Measurements from ENCODE around the gene PRDM16.

Gene PRDM16

DNA sequence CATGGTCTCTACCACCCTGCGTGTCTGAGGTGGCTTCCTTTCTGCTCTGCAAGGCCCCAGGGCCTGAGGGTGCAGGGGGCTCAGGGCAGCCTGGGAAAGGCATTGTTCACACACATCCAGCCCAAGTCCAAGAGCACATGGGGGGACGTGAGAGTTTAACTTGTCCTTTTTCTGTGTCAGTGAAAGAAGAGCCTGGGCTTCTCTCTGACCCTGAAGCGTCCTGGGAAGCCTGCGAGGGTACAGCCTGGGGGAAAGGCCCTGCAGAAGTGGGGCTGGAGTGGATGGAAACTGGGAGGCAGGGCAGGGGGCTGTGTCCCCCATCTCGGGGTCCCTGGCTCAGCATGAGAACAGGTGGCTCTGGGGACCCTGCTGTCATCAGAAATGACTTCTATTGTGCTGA is 181.6 kb downstream of the PRDM16 start:
- DNase-seq = no peak

DNA sequence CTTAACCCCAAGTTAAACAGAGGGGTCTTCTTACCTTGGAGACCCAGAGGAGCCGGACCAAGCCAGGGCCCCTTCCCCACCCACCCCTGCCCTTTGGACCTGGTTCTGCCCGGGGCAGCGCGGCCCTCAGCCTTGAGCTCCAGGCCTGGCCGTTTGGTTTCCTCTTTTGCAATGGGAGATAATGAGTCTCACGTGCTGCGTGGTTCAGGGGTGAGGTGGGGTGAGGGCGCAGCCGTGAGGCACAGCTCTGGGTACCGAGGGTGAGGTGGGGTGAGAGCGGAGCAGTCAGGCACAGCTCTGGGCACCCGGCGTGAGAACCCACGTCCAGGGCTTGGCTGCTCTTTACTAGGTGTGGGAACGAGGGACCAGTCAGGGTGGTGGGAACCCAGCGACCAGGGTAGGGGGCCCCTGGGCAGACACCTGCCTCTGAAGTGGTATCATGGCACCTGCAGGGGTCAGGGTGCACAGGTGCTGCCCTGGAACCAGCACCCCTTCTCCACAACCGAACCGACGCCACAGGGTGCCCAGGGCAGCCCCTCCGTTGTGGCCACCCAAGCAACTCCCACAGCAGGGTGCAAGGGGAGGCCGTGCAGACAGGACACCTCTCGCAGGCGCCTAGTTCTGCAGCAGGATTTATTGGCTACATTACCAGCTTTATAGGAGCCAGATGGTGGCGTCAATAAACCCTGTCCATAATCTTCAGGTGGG is 182.2 kb downstream of the PRDM16 start:
- DNase-seq = no peak

DNA sequence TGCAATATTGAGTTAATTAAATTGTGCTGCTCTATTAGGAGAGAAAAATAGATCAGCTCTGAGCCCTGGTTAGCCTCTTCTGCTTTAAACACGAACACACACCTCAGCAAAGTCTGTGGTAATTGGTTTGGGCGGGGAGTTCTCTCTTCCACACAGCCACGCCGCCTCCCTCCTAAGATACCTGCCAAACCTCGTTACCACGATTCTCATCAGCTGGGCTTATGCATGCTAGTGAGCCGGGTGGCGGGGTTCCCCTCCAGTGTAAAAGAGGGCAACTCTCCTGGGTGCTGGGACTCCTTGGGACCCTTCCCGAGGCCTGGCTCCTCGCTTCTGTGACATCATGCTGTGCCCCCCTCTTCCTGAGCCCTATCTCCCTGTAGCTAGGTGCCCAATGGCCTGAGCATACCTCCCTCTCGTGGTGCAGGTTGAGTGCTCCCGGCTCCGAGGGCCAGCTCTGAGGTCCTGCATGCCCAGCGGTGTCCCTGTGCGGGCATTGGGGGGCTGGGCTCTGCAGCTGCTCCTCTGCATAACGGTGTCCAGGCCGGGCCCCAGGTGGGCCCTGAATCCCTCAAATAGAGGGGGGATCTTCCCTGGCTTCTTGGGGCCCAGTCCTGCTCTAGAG is 182.9 kb downstream of the PRDM16 start:
- no peak for DNase-seq

DNA sequence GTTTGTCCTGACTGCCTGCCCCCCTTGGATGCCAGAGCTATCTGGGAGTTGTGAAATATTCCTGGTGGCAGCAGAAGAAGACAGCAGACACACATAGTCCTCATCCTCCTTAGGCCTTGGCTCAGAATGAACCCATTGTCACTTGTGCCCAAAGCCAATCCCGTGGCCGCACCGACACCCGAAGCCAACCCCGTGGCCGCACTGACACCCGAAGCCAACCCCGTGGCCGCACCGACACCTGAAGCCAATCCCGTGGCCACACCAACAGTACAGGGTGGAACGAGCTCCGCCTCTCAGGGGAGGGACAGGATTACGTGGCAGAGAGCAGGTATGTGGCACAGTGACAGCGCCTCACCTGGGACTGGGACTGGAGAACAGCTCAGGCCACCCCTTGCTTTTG is 186.7 kb downstream of the PRDM16 start:
- DNase-seq = no peak

DNA sequence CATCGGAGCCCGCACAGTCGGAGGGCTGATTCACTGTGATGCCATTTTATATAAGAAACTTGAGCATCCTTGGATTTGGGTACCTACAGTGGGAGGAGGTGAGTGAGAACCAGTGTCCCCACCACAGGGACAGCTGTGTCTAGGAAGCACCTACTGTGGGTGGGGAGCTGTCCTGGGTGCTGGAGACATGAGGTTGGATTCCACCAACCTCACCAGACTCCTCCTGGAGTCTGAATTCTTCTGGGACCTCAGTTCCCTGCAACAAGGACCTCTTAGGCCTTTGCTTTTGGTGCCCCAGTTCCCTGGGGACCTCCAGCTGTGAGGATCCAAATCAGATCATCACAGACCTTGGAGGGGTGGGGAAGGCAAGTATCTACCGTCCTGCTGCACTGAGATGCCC is 188.8 kb downstream of the PRDM16 start:
- DNase-seq = no peak

DNA sequence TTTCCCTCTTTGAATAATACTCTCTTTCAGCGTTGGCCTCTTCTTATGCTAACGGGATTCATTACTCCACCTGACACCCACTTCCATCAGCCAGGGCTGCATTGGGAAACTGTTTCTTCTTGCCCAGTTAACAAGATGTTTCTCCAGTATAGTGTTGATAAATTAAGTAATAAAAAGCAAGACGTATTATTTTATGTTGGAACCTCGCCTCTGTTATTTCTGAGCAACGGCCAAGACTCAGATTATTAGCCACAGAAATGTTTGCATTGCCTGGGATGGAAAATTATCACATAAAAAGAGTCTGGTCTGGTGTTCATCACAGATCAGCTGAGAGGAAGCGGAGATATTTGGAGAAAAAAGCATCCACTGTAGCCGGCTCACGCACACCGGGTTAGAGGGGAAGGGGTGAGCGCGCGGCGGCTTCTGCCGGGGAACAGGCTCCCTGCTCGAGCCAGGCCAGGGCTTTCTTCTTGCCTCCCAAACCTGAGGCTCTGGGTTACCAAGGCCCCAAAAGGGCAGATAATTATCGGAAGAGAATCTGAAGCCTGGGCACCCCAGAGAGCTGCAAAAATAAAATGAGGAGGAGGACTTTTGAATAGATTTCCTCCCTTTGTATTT is 189.5 kb downstream of the PRDM16 start:
- DNase-seq = no peak

DNA sequence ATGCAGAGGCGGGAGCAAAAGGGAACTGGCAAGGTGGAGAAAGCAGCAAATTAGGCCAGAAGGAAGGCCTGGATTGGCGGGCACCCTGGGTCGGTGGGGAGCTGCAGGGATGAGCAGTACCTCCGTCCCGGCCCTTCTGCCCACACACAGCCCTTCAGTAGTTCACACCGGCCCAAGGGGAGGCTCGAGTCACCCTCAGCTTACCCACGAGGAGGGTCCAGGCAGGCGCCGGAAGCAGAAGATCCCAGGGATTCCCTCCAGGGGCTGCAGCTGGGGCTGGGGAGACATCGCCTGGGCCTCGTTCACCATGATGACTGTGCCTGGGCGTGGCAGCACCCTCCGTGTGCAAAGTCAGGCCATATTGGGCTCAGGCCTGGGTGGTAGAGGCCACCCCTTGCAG is 190.0 kb downstream of the PRDM16 start:
- DNase-seq = no peak

DNA sequence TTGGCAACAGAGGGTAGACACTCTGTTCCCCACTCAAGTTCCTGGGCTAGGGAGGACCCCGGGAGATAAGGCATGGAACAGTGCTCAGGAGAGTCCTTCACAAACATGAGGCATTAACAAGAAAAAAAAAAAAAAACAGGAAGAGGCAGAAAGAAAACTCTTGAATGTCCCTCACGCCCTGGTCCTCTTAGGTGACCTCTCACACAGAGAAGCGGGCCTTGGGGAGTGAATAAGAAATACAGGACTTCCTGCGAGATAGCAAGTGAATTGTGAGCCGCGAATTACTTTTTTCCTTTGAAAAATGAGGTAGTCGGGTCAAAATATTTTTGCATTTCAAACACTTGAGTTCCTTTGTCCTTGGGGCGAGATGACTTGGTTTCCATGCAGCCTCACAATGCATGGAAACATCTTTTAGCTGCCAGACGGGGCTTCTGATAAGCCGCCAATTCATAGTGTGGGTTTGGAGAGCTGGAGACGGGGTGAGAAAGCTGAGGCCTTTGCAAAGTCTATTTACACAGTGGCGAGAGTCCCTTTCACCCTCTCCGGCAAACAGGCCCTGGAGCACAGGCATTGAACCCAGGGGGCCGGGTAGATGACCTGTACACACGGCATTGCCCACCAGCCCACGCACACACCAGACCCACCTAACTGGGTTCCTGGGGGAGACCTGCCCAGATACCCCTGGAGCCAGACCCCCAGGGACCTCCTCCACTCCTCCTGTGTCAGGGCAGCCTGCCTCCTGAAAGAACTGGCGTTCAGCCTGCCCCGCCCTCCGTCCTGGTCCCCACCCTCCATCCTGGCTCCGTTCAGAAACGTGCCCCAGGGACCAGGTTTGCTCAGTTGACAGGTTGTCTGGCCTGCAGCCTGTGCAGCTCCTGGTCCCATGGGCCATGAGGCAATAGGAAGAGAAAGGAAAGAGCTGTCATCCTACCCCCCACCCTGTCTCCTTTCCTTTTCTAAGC is 192.3 kb downstream of the PRDM16 start:
- DNase-seq = no peak

GRCh38 chr1:3261969-3262579 is 193.1 kb downstream of the PRDM16 start:
- DNase-seq = no peak

GRCh38 chr1:3262681-3263286 is 193.8 kb downstream of the PRDM16 start:
- no peak for DNase-seq

- no peak for DNase-seq
Measured at GRCh38 chr1:3263790-3264189, 194.8 kb downstream of the PRDM16 start.

GRCh38 chr1:3264456-3264855 is 195.5 kb downstream of the PRDM16 start:
- no peak for DNase-seq

DNA sequence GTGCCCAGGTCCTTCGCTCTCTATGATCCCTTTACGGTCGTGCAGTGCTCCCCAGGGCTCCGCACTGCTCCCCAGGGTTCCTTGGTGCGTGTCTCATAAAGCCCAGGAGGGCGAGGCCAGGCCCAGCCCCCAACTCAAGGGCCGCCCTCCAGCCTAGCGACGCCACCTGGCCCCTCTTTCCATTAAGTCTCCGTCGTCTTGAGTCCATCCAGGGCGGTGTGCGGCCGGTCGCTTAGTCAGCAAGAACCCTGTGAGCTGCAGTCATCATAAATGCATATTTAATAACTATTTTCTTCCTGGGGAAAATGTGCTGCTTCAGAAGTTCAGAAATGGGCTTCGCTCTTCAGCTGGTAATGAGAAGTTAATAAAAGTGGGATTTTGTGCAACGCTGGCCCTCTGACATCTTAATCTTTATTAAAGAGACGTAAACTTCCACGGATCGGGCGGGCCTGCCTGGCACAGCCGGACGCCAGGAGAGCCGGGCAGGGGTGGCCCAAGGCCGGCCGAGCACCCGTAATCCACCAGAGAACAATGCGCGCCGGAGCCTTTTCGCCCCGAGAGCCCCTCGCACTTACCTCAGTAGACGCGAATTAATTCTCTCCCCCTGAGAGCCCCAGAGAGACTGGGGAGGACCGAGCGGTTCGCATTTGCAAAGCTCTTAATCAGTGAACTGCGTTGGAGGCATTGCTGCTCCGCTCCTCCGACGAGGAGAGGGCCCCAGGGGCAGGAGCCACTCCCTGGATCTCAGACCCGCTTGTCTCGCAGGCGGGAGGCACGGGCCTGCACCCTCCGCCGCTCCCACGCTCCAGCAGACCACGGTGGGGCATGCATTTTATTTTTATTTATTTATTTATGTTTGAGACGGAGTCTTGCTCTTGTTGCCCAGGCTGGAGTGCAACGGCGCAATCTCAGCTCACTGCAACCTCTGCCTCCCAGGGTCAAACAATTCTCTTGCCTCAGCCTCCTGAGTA is 197.1 kb downstream of the PRDM16 start:
- no peak for DNase-seq

- DNase-seq = no peak
Measured at GRCh38 chr1:3266870-3267549, 198.0 kb downstream of the PRDM16 start.

GRCh38 chr1:3267550-3268270 is 198.7 kb downstream of the PRDM16 start:
- no peak for DNase-seq

GRCh38 chr1:3268281-3268680 is 199.3 kb downstream of the PRDM16 start:
- DNase-seq = no peak

- no peak for DNase-seq
Measured at GRCh38 chr1:3270403-3271245, 201.6 kb downstream of the PRDM16 start.

- DNase-seq = no peak
Measured at GRCh38 chr1:3271866-3272265, 202.9 kb downstream of the PRDM16 start.
